ENCODE data around the gene CD300LD. TPM values are rescaled to one million over a fixed set of nuclear protein-coding genes. Genes with fewer than 3 reads are reported as not detected.

Gene CD300LD
- total RNA-seq, 2 experiments from 2014 or later, result not detected

DNA sequence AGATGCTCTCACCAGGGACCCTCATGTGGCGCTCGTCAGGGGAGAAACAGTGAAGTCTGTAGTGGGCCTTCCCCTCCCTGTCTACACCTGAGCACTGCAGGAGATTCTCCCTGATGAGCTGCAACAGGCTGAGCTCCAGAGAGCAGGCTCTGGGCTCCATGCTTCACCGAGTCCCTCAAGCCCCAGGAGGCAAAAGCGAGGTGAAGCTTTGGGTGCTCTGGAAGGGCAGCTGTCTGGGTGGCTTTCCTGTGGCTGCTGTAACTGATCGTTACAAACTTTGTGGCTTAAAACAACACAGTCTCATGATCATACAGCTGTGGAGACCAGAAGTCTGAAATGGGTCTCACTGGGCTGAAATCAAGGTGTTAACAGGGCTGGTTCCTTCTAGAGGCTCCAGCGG lies 12.1 kb upstream of the CD300LD start:
- CTCF ChIA-PET, result interaction anchor here (0.9 to 1.8 kb wide), 4 partner anchors 44 to 235 kb away, joined by 3 to 6 read pairs (median 4); no protein-coding TSS in a partner anchor
- no peaks in the 10 kb centered on the region for H3K36me3 Mint-ChIP-seq (ENCODE audit: low read depth)
- TF ChIP-seq, protein P1, sequence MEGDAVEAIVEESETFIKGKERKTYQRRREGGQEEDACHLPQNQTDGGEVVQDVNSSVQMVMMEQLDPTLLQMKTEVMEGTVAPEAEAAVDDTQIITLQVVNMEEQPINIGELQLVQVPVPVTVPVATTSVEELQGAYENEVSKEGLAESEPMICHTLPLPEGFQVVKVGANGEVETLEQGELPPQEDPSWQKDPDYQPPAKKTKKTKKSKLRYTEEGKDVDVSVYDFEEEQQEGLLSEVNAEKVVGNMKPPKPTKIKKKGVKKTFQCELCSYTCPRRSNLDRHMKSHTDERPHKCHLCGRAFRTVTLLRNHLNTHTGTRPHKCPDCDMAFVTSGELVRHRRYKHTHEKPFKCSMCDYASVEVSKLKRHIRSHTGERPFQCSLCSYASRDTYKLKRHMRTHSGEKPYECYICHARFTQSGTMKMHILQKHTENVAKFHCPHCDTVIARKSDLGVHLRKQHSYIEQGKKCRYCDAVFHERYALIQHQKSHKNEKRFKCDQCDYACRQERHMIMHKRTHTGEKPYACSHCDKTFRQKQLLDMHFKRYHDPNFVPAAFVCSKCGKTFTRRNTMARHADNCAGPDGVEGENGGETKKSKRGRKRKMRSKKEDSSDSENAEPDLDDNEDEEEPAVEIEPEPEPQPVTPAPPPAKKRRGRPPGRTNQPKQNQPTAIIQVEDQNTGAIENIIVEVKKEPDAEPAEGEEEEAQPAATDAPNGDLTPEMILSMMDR (IDR thresholded peaks at IDR 0.05), result no peak
- no peak overlapping the region for H3K27ac Mint-ChIP-seq
- no peaks in the 10 kb centered on the region for H3K4me1 Mint-ChIP-seq (ENCODE audit: low read depth)
- no peak for DNase-seq
- no peak for ATAC-seq
- intact Hi-C loops (cut with micrococcal nuclease), result no loop called here
- POLR2A ChIA-PET, result no interaction called here
- peaks cover 22% of the 10 kb centered on the region for H3K27me3 Mint-ChIP-seq
- no peak overlapping the region for H3K4me3 Mint-ChIP-seq
- no peaks in the 10 kb centered on the region for H3K9me3 Mint-ChIP-seq

GRCh38 chr17:74603746-74604145 lies 11.7 kb upstream of the CD300LD start:
- POLR2A ChIA-PET, result no interaction called here
- H3K27ac Mint-ChIP-seq, result no peak overlapping the region

GRCh38 chr17:74603037-74603635 lies 11.1 kb upstream of the CD300LD start:
- ATAC-seq (no peak), DNase-seq (no peak)
- POLR2A ChIA-PET, result interaction anchor here (0.7 kb wide), 1 partner anchor 81 kb away, joined by 3 read pairs; no protein-coding TSS in a partner anchor

More at GRCh38 chr17:74603746-74604145, 11.7 kb upstream of the CD300LD start:
- TF ChIP-seq, protein P1 (IDR thresholded peaks at IDR 0.05), result no peak
- Mint-ChIP-seq H3K27me3 (peaks cover 22% of the 10 kb centered on the region), H3K9me3 (no peaks in the 10 kb centered on the region), H3K4me1 (ENCODE audit: low read depth) (peaks cover 3% of the 10 kb centered on the region), H3K4me3 (no peak overlapping the region), H3K36me3 (ENCODE audit: low read depth) (no peaks in the 10 kb centered on the region)
- intact Hi-C loops (cut with micrococcal nuclease), result no loop called here
- DNase-seq, result no peak
- CTCF ChIA-PET, result interaction anchor here (0.8 to 1.8 kb wide), 6 partner anchors 25 to 234 kb away, joined by 3 to 6 read pairs (median 3); partner anchors contain the start of gene CD300C
- no peak for ATAC-seq

DNA sequence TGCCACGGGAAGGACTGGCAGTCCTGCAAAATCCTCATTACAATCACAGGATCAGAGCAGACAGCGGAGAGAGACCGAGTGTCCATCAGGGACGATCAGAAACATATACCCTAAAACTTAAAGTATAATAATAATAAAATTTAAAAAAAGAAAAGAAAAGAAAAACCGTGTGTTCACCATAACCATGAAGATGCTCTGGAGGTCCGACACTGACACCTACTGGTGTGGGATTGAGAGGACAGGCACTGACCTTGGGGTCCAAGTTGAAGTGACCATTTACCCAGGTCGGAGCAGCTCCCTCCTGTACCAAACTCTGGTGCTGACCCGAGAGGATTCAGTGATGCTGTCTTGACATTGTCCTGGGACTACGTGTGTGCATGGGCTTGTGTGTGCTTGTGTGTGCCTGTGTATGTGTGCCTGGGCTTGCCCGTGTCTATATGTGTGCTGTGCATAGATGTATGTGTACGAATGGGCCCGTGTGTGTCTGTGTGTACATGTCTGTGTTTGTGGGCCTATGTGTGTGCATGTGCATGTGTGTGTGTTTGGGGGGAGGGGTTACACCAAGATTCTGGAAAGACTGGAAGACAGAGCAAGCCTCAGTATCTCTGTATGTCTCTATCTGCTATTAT lies 10.0 kb upstream of the CD300LD start:
- Mint-ChIP-seq H3K4me1 (ENCODE audit: low read depth) (peaks cover 7% of the 10 kb centered on the region), H3K27me3 (peaks cover 20% of the 10 kb centered on the region), H3K27ac (no peak overlapping the region), H3K4me3 (no peak overlapping the region), H3K36me3 (ENCODE audit: low read depth) (no peaks in the 10 kb centered on the region), H3K9me3 (no peaks in the 10 kb centered on the region)
- DNase-seq (peak; percentile 55), ATAC-seq (peak; percentile 45)
- ChIA-PET CTCF (interaction anchor here (0.7 to 1.1 kb wide), 3 partner anchors 29 to 195 kb away, joined by 3 read pairs; no protein-coding TSS in a partner anchor), POLR2A (no interaction called here)
- TF ChIP-seq, protein P1 (IDR thresholded peaks at IDR 0.05), result peak; percentile 72
- intact Hi-C loops (cut with micrococcal nuclease), result no loop called here

More at GRCh38 chr17:74603037-74603635, 11.1 kb upstream of the CD300LD start:
- peaks cover 25% of the 10 kb centered on the region for H3K27me3 Mint-ChIP-seq
- CTCF ChIA-PET, result interaction anchor here (0.8 to 1.8 kb wide), 6 partner anchors 25 to 224 kb away, joined by 3 to 6 read pairs (median 3); partner anchors contain the start of gene CD300C
- TF ChIP-seq, protein P1 (IDR thresholded peaks at IDR 0.05), result no peak
- H3K4me3 Mint-ChIP-seq, result no peak overlapping the region
- no peaks in the 10 kb centered on the region for H3K36me3 Mint-ChIP-seq (ENCODE audit: low read depth)
- no peak overlapping the region for H3K27ac Mint-ChIP-seq
- no peaks in the 10 kb centered on the region for H3K9me3 Mint-ChIP-seq
- H3K4me1 Mint-ChIP-seq (ENCODE audit: low read depth), result peaks cover 7% of the 10 kb centered on the region
- intact Hi-C loops (cut with micrococcal nuclease), result no loop called here

DNA sequence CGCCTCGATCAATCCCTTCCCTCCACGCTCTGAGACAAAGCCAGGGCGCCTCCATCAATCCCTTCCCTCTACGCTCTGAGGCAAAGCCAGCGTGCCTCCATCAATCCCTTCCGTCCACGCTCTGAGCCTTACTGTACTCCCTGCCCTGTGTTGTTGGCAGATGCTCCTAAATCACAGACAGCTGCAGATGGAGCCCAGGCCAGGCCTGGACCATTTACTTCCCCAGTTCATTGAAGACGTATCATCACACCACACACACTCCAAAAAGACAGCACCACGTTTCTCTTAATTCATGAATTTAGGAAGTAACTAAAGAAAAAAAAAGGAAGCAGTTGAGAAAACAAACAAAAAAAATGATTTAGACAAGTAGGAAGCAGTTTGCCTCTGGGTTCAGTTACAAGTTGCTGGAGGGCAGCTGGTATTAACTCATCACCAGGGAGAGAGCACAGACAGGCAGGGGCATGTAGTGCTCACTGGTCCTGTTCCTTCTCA lies 7.4 kb upstream of the CD300LD start:
- no peak overlapping the region for H3K27ac Mint-ChIP-seq
- POLR2A ChIA-PET, result interaction anchor here (0.5 kb wide), 1 partner anchor 158 kb away, joined by 3 read pairs; no protein-coding TSS in a partner anchor

More for the DNA sequence above, 7.4 kb upstream of the CD300LD start:
- Mint-ChIP-seq H3K27me3 (peaks cover 20% of the 10 kb centered on the region), H3K4me3 (no peak overlapping the region), H3K9me3 (no peaks in the 10 kb centered on the region), H3K36me3 (ENCODE audit: low read depth) (no peaks in the 10 kb centered on the region), H3K4me1 (ENCODE audit: low read depth) (peaks cover 7% of the 10 kb centered on the region)
- DNase-seq (no peak), ATAC-seq (no peak)
- intact Hi-C loops (cut with micrococcal nuclease), result no loop called here
- TF ChIP-seq, protein P1 (IDR thresholded peaks at IDR 0.05), result no peak
- CTCF ChIA-PET, result no interaction called here
